Epidermal melanocyte (primary cell): Measurements from ENCODE around the gene HUNK.

ENCODE experiments used
- DNase-seq: peaks from one replicate; pipeline ENCODE4 v3.0.0; 2011; ENCODE audit warnings: low spot score; ENCODE audit not compliant: insufficient read length

Gene HUNK

DNA sequence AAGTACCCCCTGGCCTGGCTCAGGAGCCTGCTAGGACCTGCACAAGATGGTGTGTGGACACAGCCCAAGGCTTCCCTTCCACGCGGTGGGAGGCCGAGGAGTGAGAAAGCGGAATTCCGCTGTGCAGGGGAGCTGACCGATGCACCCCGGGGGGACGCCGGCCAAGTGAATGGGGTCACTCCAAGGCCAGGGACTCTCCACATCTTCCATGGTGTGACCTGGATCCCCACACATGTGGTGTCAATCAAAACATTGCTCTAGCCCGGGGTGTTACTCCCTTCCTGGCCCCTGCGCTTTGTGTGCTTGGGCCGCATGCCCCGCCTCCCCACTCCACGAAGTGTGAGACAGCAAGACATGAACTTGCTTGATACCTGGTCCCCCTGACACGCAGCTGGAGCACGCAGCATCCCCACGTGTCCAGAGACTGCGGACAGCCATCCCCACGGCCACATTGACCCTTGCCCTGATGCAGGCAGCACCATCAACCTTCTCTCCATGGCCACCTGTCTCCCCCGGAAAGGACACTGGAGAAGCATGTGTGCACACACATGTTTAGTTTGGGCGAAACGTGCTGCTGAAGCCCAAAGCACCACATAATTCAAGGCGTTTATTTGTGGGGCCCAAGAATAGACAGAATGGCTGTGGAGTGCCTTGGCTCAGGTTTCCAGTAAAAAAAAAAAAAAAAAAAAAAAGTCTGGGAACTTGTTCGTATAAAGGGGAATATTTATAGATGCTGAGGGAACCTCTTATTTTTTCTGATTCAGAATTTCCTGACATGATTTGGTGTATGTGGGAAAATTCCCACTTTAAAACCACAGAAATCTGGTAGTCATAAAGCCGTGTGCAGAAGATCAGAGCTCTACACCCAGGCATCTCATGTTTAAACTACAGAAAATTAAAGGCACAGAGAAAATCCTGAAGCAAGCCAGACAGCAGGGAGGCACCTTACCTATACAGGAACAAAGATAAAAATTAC, 171.7 kb downstream of the HUNK start:
- no peak for DNase-seq

DNA sequence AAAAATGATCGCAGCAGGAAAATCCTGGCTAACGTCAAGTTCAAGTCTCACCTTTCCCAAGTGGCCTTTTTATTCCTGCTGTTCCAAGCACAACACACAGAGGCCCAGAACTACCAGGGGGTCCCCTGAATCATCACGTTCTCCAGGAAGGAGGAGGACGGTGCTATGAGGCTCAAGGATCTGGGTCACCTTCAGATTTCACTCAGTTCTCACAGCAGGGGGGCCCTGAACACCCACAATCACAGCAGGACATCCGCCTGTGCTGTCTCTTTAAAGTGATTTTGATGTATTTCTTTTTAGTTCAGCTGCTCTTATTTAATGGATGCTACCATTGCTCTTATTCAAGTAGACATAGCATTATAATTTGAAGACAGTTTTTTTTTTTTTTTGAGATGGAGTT, 173.4 kb downstream of the HUNK start:
- no peak for DNase-seq

DNA sequence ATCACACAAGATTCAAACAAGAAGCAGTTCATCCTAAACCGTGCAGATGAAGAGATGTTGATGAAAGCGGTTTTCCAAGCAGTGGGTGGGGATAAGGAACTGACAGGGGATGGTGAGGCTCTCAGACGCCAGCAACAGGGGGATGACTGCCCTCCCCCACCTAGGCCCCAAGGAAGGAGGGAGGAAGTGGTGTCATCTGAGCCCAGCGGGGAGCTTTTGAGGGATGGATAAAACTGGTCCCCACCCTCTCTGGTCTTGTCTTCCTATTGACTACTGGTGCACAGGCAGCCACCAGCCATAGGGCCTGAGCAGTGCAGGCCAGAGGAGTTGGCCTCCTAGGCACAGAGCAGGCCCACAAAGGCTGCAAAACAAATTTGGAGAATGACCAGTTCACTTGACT, 175.5 kb downstream of the HUNK start:
- no peak for DNase-seq
